ENCODE data around the gene TNK1.

The TNK1 gene

GRCh38 chr17:7404737-7405349 lies 24.0 kb downstream of the TNK1 start:
- H3K9ac ChIP-seq (ENCODE audit: insufficient read length) = peak overlapping the region; percentile 77
- 0 out of 2 replicates have a peak, but pooled peaks cover 5% of the 10 kb centered on the region for H3K36me3 ChIP-seq (ENCODE audit: insufficient read depth, low read length)
- no peaks in the 10 kb centered on the region for H3K9me3 ChIP-seq (ENCODE audit: low read depth, low read length)
- DNase-seq (ENCODE audit: low read depth, low spot score) = no peak
- H3K4me3 ChIP-seq = peak overlapping the region; percentile 95
- H3K27ac ChIP-seq = no peak overlapping the region; the same call in 1 of the 2 replicates
- no peak for TF ChIP-seq FOXP2 (optimal IDR thresholded peaks at IDR 0.05; ENCODE audit: control extremely low read depth, extremely low read length, insufficient read depth)
- no peak for TF ChIP-seq EZH2 (IDR thresholded peaks at IDR 0.05)
- no peak for TF ChIP-seq POLR2AphosphoS5 (IDR thresholded peaks at IDR 0.05; ENCODE audit: borderline replicate concordance, low read depth, low read length)

- Histone ChIP-seq H3K27ac (no peak overlapping the region), H3K36me3 (ENCODE audit: insufficient read depth, low read length) (0 out of 2 replicates have a peak, but pooled peaks cover 5% of the 10 kb centered on the region), H3K9ac (ENCODE audit: insufficient read length) (peak overlapping the region; percentile 77), H3K9me3 (ENCODE audit: low read depth, low read length) (no peaks in the 10 kb centered on the region), H3K4me3 (peak overlapping the region; percentile 95)
- no peak for DNase-seq (ENCODE audit: low read depth, low spot score)
- TF ChIP-seq FOXP2 (optimal IDR thresholded peaks at IDR 0.05; ENCODE audit: control extremely low read depth, extremely low read length, insufficient read depth) (no peak), EZH2 (IDR thresholded peaks at IDR 0.05) (no peak), POLR2AphosphoS5 (IDR thresholded peaks at IDR 0.05; ENCODE audit: borderline replicate concordance, low read depth, low read length) (no peak)
Observed at GRCh38 chr17:7405350-7406234, 24.7 kb downstream of the TNK1 start.

- Histone ChIP-seq H3K36me3 (ENCODE audit: insufficient read depth, low read length) (0 out of 2 replicates have a peak, but pooled peaks cover 5% of the 10 kb centered on the region), H3K27ac (no peak overlapping the region), H3K9ac (ENCODE audit: insufficient read length) (no peak overlapping the region), H3K4me3 (peak overlapping the region; percentile 95), H3K9me3 (ENCODE audit: low read depth, low read length) (no peaks in the 10 kb centered on the region)
- no peak for DNase-seq (ENCODE audit: low read depth, low spot score)
- no peak for TF ChIP-seq EZH2 (IDR thresholded peaks at IDR 0.05)
- no peak for TF ChIP-seq POLR2AphosphoS5 (IDR thresholded peaks at IDR 0.05; ENCODE audit: borderline replicate concordance, low read depth, low read length)
- TF ChIP-seq FOXP2 (optimal IDR thresholded peaks at IDR 0.05; ENCODE audit: control extremely low read depth, extremely low read length, insufficient read depth) = no peak
Observed at GRCh38 chr17:7406235-7406825, 25.4 kb downstream of the TNK1 start.

GRCh38 chr17:7407082-7407481 lies 26.2 kb downstream of the TNK1 start:
- Histone ChIP-seq H3K36me3 (ENCODE audit: insufficient read depth, low read length) (0 out of 2 replicates have a peak, but pooled peaks cover 5% of the 10 kb centered on the region), H3K9ac (ENCODE audit: insufficient read length) (no peak overlapping the region), H3K27ac (no peak overlapping the region), H3K9me3 (ENCODE audit: low read depth, low read length) (no peaks in the 10 kb centered on the region), H3K4me3 (no peak overlapping the region)
- TF ChIP-seq POLR2AphosphoS5 (IDR thresholded peaks at IDR 0.05; ENCODE audit: borderline replicate concordance, low read depth, low read length) (no peak), FOXP2 (optimal IDR thresholded peaks at IDR 0.05; ENCODE audit: control extremely low read depth, extremely low read length, insufficient read depth) (no peak), EZH2 (IDR thresholded peaks at IDR 0.05) (no peak)
- DNase-seq (ENCODE audit: low read depth, low spot score) = no peak

- H3K27ac ChIP-seq = no peak within 1 kb of the TSS
- no peak within 1 kb of the TSS for H3K9ac ChIP-seq (ENCODE audit: insufficient read length)
- TF ChIP-seq FOXP2 (optimal IDR thresholded peaks at IDR 0.05; ENCODE audit: control extremely low read depth, extremely low read length, insufficient read depth) (no peak), EZH2 (IDR thresholded peaks at IDR 0.05) (no peak), POLR2AphosphoS5 (IDR thresholded peaks at IDR 0.05; ENCODE audit: borderline replicate concordance, low read depth, low read length) (no peak)
- no peaks in the 10 kb centered on the region for H3K9me3 ChIP-seq (ENCODE audit: low read depth, low read length)
- H3K4me3 ChIP-seq = no peak within 1 kb of the TSS
- no peak for DNase-seq (ENCODE audit: low read depth, low spot score)
- H3K36me3 ChIP-seq (ENCODE audit: insufficient read depth, low read length) = 0 out of 2 replicates have a peak, but pooled peaks cover 5% of the 10 kb centered on the region
Observed at GRCh38 chr17:7407485-7408251, 26.8 kb downstream of the TNK1 start, which contains the start of gene NLGN2. TSS of gene NLGN2 (plus strand) at chr17:7407845. CDS start at chr17:7408256, 411 bp downstream.

- 0 out of 2 replicates have a peak, but pooled peaks cover 5% of the 10 kb centered on the region for H3K36me3 ChIP-seq (ENCODE audit: insufficient read depth, low read length)
- no peak for DNase-seq (ENCODE audit: low read depth, low spot score)
- H3K9ac ChIP-seq (ENCODE audit: insufficient read length) = no peak overlapping the region
- no peak overlapping the region for H3K4me3 ChIP-seq
- no peaks in the 10 kb centered on the region for H3K9me3 ChIP-seq (ENCODE audit: low read depth, low read length)
- TF ChIP-seq FOXP2 (optimal IDR thresholded peaks at IDR 0.05; ENCODE audit: control extremely low read depth, extremely low read length, insufficient read depth) (no peak), EZH2 (IDR thresholded peaks at IDR 0.05) (no peak), POLR2AphosphoS5 (IDR thresholded peaks at IDR 0.05; ENCODE audit: borderline replicate concordance, low read depth, low read length) (no peak)
- no peak overlapping the region for H3K27ac ChIP-seq
Observed at GRCh38 chr17:7408252-7408727, 27.4 kb downstream of the TNK1 start.

- Histone ChIP-seq H3K36me3 (ENCODE audit: insufficient read depth, low read length) (0 out of 2 replicates have a peak, but pooled peaks cover 5% of the 10 kb centered on the region), H3K4me3 (no peak overlapping the region), H3K9me3 (ENCODE audit: low read depth, low read length) (no peaks in the 10 kb centered on the region), H3K9ac (ENCODE audit: insufficient read length) (no peak overlapping the region), H3K27ac (no peak overlapping the region)
- no peak for TF ChIP-seq POLR2AphosphoS5 (IDR thresholded peaks at IDR 0.05; ENCODE audit: borderline replicate concordance, low read depth, low read length)
- TF ChIP-seq EZH2 (IDR thresholded peaks at IDR 0.05) = no peak
- TF ChIP-seq FOXP2 (optimal IDR thresholded peaks at IDR 0.05; ENCODE audit: control extremely low read depth, extremely low read length, insufficient read depth) = no peak
- DNase-seq (ENCODE audit: low read depth, low spot score) = no peak
Observed at GRCh38 chr17:7408863-7409262, 28.0 kb downstream of the TNK1 start.

All from SK-N-MC (cell line).